Muscle layer of colon (tissue), 2 donors: ENCODE measurements around the gene YWHAQ.

Source experiments
- H3K27ac ChIP-seq: one replicate; pipeline ENCODE4 v1.7.0; 2013; ENCODE audit warnings: low read depth, mild to moderate bottlenecking, low read length, moderate library complexity
- H3K27me3 ChIP-seq, 2 donors: one replicate each; pipeline ENCODE4 v1.7.0; 2013; ENCODE audit warnings: low read length in 2 of 2, mild to moderate bottlenecking in 2 of 2; ENCODE audit not compliant: insufficient read depth in 2 of 2, control insufficient read depth in 1 of 2
- H3K36me3 ChIP-seq: one replicate; pipeline ENCODE4 v1.7.0; 2013; ENCODE audit warnings: mild to moderate bottlenecking, low read length; ENCODE audit not compliant: insufficient read depth
- H3K4me1 ChIP-seq: one replicate; pipeline ENCODE4 v1.7.0; 2013; ENCODE audit warnings: mild to moderate bottlenecking, low read length; ENCODE audit not compliant: insufficient read depth
- H3K4me3 ChIP-seq, 2 donors: one replicate each; pipeline ENCODE4 v1.7.0; 2013; ENCODE audit warnings: low read length in 2 of 2, low read depth in 1 of 2, mild to moderate bottlenecking in 1 of 2, moderate library complexity in 1 of 2
- H3K9ac ChIP-seq: one replicate; pipeline ENCODE4 v1.7.0; 2013; ENCODE audit warnings: low read length
- H3K9me3 ChIP-seq: one replicate; pipeline ENCODE4 v1.7.0; 2013; ENCODE audit warnings: mild to moderate bottlenecking, low read length
- donor health status: abdominal sarcoma.
- donor health status: Adenocarcinoma of cecum.

YWHAQ gene

DNA sequence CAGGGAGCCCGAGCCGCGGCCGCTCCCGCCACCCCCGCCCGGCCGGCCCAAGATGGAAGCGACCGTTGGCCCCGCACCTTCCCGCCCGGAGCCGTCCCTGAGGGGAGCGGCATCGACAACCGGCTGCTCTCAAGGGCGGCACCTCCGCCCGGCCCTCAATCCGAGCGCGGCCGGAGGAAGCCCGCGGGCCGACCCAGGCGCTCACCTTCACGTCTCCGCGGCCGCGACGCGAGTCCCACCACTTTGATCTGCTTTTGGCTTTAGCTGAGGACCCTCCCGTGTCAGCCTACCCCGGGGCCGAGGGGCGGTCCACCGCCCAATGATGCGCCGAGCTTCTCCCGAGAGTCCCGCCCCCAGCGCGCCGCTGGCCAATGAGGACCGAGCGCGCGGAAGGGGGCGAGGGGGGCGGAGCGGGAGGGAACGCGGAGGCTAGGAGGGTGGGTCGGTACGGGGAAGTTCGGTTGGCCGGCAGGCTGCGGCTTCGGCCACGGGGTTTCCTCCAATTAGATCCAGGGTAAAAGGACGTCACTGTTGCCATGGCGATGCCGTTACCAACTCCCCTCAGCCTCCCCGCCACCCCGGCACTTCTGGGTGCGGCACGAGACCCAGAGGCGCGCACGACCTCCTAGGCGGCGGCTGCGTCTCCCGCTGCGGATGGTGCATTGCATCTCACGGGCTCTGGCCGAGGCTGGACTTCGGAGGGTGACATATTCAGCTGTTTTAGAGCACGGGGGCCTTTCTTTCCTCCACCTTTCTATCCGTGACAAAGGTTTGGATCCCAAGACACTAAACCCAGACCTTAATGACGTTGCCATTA is at the start of gene YWHAQ:
YWHAQ (minus strand) TSS at position 262 of the 817 bp plus-strand sequence. CDS start 545 bp downstream, outside the sequence.
- peaks cover 41% of the 10 kb centered on the region for H3K4me1 ChIP-seq

DNA sequence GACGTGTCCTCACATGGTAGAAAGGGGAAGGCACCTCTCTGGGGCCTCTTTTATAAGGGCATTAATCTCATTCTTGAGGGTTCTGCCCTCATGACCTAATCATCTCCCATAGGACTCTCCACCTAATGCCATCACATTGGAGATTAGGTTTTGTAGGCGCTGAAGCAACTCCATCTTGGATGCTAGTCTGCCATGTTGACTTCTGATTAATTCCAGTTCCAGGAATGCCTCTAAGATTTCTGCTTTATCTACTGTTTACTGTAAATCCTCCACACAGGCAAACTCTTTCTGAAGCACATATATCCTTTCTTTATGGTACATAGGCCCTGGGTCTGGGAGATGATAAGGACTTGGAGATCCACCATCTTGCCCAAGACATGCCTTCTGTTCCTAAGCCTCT is 49.3 kb upstream of the YWHAQ start:
- Histone ChIP-seq H3K4me3 (no peak overlapping the region), H3K9ac (no peak overlapping the region), H3K9me3 (no peaks in the 10 kb centered on the region), H3K27ac (no peak overlapping the region), H3K36me3 (no peaks in the 10 kb centered on the region), H3K27me3 (no peaks in the 10 kb centered on the region), H3K4me1 (no peaks in the 10 kb centered on the region)

More for the DNA sequence above, at the start of gene YWHAQ:
- peak within 1 kb of the TSS; percentile 79 to 88 for H3K4me3 ChIP-seq
- peaks cover 11% of the 10 kb centered on the region for H3K36me3 ChIP-seq
- peak within 1 kb of the TSS; percentile 52 for H3K9ac ChIP-seq
- no peaks in the 10 kb centered on the region for H3K27me3 ChIP-seq
- H3K27ac ChIP-seq, result peak within 1 kb of the TSS; percentile 91
- H3K9me3 ChIP-seq, result no peaks in the 10 kb centered on the region

DNA sequence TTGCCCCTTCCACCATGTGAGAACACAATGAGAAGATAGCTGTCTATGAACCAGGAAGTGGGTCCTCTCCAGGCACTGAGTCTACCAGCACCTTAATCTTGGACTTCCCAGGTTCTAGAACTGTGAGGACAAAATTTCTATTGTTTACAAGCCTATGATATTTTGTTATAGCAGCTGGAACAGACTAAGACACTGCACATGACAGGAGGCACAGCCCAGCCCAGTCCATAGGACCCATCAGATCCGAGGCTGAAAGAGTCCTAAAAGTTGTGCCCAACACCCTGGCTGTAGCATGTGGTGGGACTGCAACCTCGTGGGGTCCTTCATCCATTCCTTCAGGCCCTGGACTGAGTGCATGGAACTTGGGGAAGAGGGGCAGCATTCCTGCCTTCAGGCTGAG is 48.4 kb upstream of the YWHAQ start:
- Histone ChIP-seq H3K36me3 (no peaks in the 10 kb centered on the region), H3K4me3 (no peak overlapping the region), H3K27ac (no peak overlapping the region), H3K9me3 (no peaks in the 10 kb centered on the region), H3K27me3 (no peaks in the 10 kb centered on the region), H3K4me1 (no peaks in the 10 kb centered on the region), H3K9ac (no peak overlapping the region)

DNA sequence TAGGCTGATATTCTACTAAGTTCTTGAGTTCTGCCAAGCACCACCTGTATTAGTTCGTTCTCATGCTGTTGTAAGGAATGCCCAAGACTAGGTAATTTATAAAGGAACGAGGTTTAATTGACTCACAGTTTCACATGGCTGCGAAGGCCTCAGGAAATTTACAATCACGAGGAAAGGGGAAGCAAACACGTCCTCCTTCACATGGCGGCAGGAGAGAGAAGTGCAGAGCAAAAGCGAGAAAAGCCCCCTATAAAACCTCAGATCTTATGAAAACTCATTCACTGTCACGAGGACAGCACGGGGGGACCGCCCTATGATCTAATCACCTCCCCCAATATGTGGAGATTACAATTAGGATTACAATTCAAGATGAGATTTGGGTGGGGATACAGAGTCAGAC is 47.7 kb upstream of the YWHAQ start:
- Histone ChIP-seq H3K4me3 (no peak overlapping the region), H3K4me1 (no peaks in the 10 kb centered on the region), H3K27ac (no peak overlapping the region), H3K9ac (no peak overlapping the region), H3K27me3 (no peaks in the 10 kb centered on the region), H3K9me3 (no peaks in the 10 kb centered on the region), H3K36me3 (no peaks in the 10 kb centered on the region)

DNA sequence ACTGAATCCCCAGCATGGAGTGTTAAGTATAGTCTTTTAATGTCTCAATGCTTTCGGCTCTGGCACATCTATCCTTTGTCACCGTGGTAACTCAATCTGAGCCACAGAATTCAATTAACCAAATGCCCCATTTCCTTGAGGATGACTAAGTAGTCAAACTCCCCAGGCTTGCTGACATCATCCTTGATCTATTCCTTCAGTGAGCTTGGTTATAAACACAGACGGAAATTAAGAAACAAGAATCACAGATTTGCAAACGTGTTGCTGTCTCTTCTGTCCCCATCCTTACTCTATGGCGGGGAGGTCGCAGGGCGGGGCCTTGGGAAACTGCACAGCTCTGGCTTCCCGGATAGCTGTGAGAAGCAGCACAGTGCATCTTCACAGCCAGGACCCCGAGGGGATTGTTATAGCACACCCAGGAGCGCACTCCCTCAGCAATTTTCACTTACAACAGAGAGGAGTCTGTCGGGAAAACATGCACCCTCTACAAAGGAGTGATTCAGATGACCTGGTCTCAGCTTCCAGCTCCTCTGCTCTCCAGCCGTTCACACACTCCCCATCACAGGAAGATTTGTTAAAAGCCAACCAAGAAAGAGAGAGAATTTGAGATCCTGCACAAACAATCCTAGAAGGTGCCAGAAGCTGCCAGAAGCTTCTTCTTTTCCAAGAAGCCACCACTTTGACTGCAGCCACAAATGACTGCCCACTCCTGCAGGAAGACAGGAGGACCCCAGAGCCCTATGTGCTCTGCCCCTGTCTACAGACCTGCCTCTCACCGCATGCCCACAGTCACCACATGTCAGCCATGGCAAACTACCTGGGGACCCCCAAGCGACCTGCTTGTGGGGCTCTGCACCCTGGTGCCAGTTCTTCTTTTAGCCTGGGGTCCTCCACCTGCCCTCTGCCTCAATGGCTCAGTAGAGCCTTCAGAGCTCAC is 44.9 kb upstream of the YWHAQ start:
- no peaks in the 10 kb centered on the region for H3K4me1 ChIP-seq
- no peak overlapping the region for H3K4me3 ChIP-seq
- no peaks in the 10 kb centered on the region for H3K27me3 ChIP-seq
- no peaks in the 10 kb centered on the region for H3K36me3 ChIP-seq
- no peaks in the 10 kb centered on the region for H3K9me3 ChIP-seq
- H3K9ac ChIP-seq, result no peak overlapping the region
- no peak overlapping the region for H3K27ac ChIP-seq

DNA sequence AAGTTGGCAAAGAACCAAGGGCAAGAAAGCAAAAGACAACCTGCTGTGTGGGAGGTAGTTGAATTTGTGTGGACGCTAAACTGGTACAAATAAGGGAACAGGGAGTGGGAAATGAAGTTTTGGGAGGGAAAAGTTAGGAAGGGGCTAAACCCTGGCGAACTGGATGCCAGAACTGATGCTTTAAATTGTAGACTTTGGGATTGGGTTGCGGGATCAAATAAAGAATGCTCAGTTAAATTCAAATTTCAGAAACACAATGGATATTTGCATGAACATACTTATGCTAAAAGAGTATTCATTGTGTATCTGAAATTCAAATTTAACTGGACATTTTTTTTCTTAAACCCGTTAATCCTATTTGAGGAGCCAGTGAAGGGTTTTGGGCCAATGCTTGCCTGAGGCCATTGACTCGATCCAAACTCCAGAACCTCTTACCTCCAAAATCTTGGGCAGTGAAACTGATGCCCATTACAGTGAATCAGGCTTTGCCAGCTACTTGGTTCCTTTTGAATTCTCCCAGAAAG is 44.2 kb upstream of the YWHAQ start:
- Histone ChIP-seq H3K9me3 (no peaks in the 10 kb centered on the region), H3K27ac (no peak overlapping the region), H3K4me3 (no peak overlapping the region), H3K9ac (no peak overlapping the region), H3K4me1 (no peaks in the 10 kb centered on the region), H3K27me3 (no peaks in the 10 kb centered on the region), H3K36me3 (no peaks in the 10 kb centered on the region)

DNA sequence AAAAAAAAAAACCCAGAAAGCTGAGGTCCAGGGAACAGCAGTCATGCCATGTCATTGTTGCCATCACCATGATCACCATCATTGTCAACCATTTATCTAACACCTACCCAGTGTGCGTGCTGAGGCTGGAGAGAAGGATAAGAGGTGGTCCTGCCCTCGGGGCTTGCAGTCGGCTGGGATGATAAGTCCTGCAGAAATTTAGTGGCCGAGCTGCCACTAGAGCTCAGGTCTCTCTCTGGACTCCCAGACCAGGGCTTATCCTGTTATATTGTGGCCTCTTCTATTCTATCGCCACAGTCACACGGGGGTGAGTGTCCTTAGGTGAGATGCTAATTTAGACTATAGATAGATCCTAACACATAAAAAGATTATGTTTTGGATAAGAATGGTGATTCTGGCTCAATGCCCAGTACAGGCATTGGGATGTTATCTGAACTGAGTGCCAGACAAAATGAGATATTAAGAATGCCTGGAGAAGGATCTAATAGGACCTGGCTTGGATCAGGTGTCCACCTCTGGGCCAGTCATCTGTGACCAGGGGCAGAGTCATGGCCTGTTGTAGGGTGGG is 43.2 kb upstream of the YWHAQ start:
- Histone ChIP-seq H3K27me3 (no peaks in the 10 kb centered on the region), H3K36me3 (no peaks in the 10 kb centered on the region), H3K4me1 (no peaks in the 10 kb centered on the region), H3K27ac (no peak overlapping the region), H3K9me3 (no peaks in the 10 kb centered on the region), H3K4me3 (no peak overlapping the region), H3K9ac (no peak overlapping the region)

DNA sequence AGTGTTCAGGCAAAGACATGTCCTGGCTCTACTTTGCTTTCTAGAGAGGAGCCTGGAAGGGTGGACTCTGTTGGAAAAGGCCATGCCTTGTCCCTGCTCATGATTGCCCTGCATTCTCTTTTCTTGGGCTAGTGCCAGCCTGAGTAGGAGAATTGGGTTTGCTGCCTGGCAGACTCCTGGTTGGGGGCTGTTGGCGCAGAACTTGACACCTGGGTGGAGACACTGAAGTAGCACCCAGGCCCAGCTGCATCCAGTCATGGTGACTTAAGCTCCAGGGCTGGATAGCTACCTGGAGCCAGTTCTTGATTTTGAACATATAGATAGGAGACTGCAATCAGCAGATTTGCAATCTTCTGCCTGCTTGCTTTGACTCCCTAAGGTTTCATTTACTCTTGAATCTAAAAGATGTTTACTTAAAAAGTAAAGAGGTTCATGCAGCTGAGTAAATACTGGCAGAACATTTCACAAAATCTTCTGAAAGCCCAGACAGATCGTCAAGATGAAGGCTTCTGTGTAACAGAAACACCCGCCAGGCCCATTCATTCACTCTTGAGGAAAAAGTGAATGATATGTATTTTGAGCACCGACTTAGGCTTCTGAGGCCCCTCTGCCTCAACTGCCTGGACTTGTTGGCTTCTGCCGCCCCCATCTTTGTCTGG is 38.0 kb upstream of the YWHAQ start:
- H3K9me3 ChIP-seq, result no peaks in the 10 kb centered on the region
- H3K27ac ChIP-seq, result no peak overlapping the region
- H3K36me3 ChIP-seq, result no peaks in the 10 kb centered on the region
- no peaks in the 10 kb centered on the region for H3K4me1 ChIP-seq
- no peaks in the 10 kb centered on the region for H3K27me3 ChIP-seq
- no peak overlapping the region for H3K9ac ChIP-seq
- H3K4me3 ChIP-seq, result no peak overlapping the region

DNA sequence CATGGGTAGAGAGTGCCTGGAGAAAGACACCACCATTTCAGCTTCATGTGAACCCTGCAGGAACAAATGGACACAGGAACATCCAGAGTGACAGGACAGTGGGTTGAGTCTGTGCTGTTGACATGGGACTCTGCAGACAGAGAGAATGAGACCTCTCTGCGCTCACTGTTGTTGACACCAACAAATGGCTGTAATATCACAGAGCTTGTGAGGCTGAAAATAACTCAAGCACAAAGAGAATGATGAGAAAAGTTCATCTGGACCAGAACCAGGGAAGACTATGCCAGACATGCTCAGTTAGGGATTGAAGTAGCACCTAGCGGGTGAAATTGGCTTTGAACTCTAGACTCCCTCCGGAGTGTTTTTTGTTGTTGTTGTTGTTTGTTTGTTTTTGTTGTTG is 37.0 kb upstream of the YWHAQ start:
- no peaks in the 10 kb centered on the region for H3K36me3 ChIP-seq
- no peaks in the 10 kb centered on the region for H3K9me3 ChIP-seq
- no peaks in the 10 kb centered on the region for H3K27me3 ChIP-seq
- H3K9ac ChIP-seq, result no peak overlapping the region
- H3K4me3 ChIP-seq, result no peak overlapping the region
- H3K27ac ChIP-seq, result no peak overlapping the region
- no peaks in the 10 kb centered on the region for H3K4me1 ChIP-seq

DNA sequence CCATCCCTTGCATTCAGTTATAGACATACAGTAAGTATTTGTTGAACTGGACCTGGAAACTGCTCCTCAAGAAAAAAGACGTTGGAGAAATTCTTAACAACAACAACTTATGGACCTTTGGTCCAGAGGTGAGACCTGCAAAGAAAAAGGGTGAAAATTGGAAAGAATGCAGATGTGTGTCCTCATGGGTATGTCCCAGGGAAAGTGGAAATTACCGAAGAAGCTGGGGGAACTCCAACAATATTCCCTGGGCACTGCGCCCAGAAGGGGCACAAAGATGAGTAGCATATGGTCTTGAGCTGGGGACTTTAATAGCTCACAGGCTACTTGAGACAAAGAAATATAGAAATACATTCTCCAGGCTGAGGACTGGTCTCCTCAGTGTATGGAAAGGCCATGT is 35.5 kb upstream of the YWHAQ start:
- Histone ChIP-seq H3K27me3 (no peaks in the 10 kb centered on the region), H3K9ac (no peak overlapping the region), H3K9me3 (no peaks in the 10 kb centered on the region), H3K27ac (no peak overlapping the region), H3K4me3 (no peak overlapping the region), H3K4me1 (no peaks in the 10 kb centered on the region), H3K36me3 (no peaks in the 10 kb centered on the region)

DNA sequence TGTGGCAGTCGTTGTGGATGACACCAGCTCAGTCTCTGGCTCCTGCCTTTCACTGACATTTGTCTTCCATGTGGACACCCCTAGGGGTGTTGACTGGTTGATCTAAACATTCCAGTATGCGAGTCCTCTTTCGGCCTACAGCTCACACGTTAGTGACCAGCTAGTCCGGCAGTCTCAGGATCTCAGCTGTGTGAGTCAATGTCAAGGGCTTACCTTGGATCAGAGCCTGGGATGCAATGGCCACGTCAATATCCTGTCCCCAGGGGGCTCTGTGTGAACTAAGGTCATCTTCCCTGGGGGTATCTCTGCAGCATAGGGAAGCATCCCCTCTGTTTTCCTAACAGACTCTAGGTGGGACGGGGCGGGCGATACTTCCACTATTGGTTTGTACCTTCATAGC is 35.1 kb upstream of the YWHAQ start:
- H3K9me3 ChIP-seq, result no peaks in the 10 kb centered on the region
- H3K27ac ChIP-seq, result no peak overlapping the region
- no peaks in the 10 kb centered on the region for H3K4me1 ChIP-seq
- no peaks in the 10 kb centered on the region for H3K27me3 ChIP-seq
- H3K4me3 ChIP-seq, result no peak overlapping the region
- no peaks in the 10 kb centered on the region for H3K36me3 ChIP-seq
- no peak overlapping the region for H3K9ac ChIP-seq
